GM13977 (cell line): ENCODE results near the gene KCNMA1.

Experiments used
- DNase-seq: peaks from one replicate; pipeline ENCODE4 v3.0.0; 2012; ENCODE audit warnings: low spot score
- in situ Hi-C: fragments of 300-500 bp; cut with MboI; formaldehyde crosslinking; loops from one replicate; pipeline ENCODE4 v1.12.0; 2022; ENCODE audit warnings: low sequenced_read_pairs, low pct_unique_long_range_greater_than_20kb, mixed read lengths, inconsistent platforms; ENCODE audit not compliant: unreplicated experiment
- TF ChIP-seq, protein P1 (sequence below): IDR thresholded peaks from 2 replicates; pipeline ENCODE4 v1.5.1; 2012; ENCODE audit warnings: mild to moderate bottlenecking, control low read depth; ENCODE audit not compliant: insufficient read depth; ENCODE audit errors: extremely low read depth, missing control alignments

Gene KCNMA1

DNA sequence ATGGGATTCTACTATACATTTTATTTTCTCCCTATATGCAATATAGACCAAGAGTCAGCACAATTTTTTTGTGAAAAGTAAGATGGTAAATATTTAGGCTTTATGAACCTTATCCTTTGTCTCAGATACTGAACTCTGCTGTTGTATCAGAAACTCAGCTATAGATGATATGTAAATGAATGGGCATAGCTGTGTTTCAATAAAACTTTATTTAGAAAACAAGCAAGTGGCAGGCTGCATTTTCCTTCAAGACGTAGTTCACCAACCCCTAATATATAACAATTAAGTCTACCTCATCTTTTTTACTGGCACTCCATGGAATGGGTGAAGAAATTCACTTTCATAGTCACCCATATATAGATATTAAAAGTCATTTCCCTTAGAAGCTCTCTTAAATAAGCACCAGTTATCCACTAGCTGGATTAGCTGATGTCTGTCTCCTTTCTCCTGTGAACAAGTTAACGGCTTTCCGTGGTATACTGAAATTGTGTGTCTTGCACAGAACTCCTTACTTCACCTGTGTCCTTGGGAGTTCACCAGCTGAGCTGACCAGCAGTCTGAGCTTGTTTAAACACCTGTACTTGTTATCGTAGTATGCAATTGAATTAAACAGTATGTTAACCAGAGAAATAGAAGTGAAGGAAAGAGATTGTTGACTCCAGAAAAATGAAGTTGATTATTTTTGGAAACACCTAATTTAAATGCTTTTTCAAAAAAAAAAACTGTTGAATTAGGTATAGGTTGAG lies 770.6 kb downstream of the KCNMA1 start:
- in situ Hi-C loops, result no loop called here
- TF ChIP-seq, protein P1, sequence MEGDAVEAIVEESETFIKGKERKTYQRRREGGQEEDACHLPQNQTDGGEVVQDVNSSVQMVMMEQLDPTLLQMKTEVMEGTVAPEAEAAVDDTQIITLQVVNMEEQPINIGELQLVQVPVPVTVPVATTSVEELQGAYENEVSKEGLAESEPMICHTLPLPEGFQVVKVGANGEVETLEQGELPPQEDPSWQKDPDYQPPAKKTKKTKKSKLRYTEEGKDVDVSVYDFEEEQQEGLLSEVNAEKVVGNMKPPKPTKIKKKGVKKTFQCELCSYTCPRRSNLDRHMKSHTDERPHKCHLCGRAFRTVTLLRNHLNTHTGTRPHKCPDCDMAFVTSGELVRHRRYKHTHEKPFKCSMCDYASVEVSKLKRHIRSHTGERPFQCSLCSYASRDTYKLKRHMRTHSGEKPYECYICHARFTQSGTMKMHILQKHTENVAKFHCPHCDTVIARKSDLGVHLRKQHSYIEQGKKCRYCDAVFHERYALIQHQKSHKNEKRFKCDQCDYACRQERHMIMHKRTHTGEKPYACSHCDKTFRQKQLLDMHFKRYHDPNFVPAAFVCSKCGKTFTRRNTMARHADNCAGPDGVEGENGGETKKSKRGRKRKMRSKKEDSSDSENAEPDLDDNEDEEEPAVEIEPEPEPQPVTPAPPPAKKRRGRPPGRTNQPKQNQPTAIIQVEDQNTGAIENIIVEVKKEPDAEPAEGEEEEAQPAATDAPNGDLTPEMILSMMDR, result no peak
- no peak for DNase-seq

DNA sequence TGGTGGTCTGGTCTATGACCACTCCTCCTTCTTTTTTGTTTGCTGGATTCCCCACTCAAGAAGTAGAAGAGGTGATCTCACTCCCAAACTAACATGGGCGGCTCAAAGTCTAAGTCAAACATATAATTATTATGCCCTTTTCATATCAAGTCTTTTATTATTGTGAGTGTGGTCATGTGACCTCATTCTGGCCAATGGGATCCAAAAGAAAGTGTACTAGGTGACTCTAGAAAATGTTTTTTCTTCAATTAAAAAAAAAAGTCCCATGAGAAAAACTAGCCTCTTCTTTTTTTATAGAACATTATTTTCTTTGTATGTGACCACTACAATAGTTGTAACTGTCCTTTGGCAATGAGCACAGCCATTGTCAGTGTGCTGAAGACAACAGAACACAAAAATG lies 772.7 kb downstream of the KCNMA1 start:
- no peak for DNase-seq
- in situ Hi-C loops, result no loop called here
- TF ChIP-seq, protein P1, result no peak

DNA sequence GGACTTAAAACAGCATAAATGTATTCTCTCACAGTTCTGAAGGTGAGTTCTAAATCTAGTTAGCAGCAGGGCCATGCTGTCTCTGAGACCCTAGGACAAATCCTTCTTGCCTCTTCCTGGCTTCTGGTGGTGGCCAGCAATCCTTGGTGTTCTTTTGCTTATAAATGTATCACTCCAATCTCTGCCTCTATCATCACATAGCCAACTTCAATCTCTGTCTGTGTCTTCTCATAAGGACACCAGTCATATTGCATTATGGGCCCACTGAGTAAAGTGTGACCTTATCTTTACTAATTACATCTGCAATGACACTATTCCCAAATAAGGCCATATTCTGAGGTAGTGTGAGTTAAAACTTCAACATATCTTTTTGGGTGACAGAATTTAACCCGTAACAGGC lies 778.9 kb downstream of the KCNMA1 start:
- no peak for DNase-seq
- TF ChIP-seq, protein P1, result no peak
- in situ Hi-C loops, result no loop called here

DNA sequence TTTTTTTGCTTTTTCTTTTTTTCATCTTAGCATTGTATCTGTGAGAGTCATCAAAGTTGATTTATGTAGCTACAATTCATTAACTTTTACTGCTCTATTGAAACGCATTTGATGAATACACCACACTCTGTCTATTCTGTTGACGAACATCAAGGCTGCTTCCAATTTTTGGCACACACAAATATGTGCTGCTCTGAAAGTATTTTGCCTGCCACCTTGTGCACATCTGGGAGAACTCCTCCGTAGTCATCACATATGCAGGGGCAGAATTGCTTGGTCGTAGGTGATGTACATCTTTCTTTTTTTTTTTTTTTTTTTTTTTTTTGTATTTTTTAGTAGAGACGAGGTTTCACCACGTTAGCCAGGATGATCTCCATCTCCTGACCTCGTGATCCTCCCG lies 796.8 kb downstream of the KCNMA1 start:
- TF ChIP-seq, protein P1, result no peak
- in situ Hi-C loops, result no loop called here
- no peak for DNase-seq

DNA sequence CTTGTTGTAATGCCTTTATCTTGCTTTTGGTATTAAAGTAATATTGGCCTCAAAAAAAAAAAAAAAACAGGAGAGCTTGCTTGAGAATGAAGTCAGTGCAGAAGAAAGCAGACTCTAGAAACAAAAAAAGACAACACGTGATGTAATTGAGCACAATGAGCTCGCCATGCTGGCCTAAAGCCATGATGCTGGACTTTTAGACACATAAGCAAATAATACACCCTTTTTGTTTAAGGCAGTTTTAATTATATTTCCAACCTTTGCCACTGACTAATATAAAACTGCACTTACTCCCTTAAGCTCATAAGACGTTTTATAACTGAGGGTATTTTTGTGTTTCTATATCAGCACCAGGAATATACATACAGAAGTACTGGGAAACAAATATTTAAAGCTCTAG lies 798.3 kb downstream of the KCNMA1 start:
- no peak for DNase-seq
- in situ Hi-C loops, result no loop called here
- TF ChIP-seq, protein P1, result no peak

DNA sequence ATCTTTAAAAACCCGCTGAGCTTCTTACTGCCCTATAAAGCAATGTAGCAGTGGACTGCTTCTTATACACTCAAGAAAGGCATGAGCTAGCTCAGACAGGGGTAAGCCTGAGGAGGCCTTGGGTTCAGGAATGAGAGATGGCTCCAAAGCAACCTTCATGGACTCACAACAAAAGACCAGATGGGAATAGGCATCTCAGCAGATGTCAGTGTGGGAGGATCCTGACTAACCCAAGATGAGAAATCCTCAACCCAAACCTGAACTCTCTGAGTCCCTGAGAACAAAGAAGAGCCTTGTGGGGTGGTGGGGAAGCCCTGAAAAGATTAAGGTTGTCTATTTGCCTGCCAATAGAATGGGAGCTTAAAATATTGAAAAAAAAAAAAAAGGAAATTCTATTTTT lies 807.4 kb downstream of the KCNMA1 start:
- in situ Hi-C loops, result no loop called here
- TF ChIP-seq, protein P1, result no peak
- no peak for DNase-seq
